Tibial artery (tissue), 4 donors: ENCODE data around the gene PSMG3.
A peak's percentile ranks its signal among the peaks of the same experiment; 100 is the strongest.
"Not testable (repeated sequence)": the region's sequence is repeated elsewhere in the genome, so short reads cannot be mapped to it uniquely, and the experiment has no call there.

ENCODE experiments used
- DNase-seq, 2 donors: peaks; one replicate each; pipeline ENCODE4 v3.0.0-alpha.2; 2019
- H3K27ac ChIP-seq, 2 donors: fragments of 200-600 bp; sonication (generic) in 1 of 2; 1 replicate in 1 of 2; 2 replicates in 1 of 2; pipeline ENCODE4 v1.5.1; 2018 to 2019; ENCODE audit warnings: mild to moderate bottlenecking in 1 of 2
- H3K27me3 ChIP-seq, 2 donors: fragments of 200-600 bp; sonication (generic) in 1 of 2; one replicate each; pipeline versions ENCODE4 v1.5.1 to v1.6.0; 2016 to 2019
- H3K36me3 ChIP-seq, 3 donors: fragments of 200-600 bp; sonication (generic) in 2 of 3; one replicate each; pipeline ENCODE4 v1.5.1; 2016 to 2019; ENCODE audit warnings: mild to moderate bottlenecking in 2 of 3
- H3K4me1 ChIP-seq, 4 donors: fragments of 200-600 bp; sonication (generic) in 2 of 4; 1 replicate in 3 of 4; 2 replicates in 1 of 4; pipeline ENCODE4 v1.5.1; 2016 to 2019
- H3K4me3 ChIP-seq, 2 donors: fragments of 200-600 bp; sonication (generic) in 1 of 2; 1 replicate in 1 of 2; 2 replicates in 1 of 2; pipeline ENCODE4 v1.5.1; 2018 to 2019; ENCODE audit warnings: mild to moderate bottlenecking in 2 of 2
- H3K9me3 ChIP-seq, 3 donors: fragments of 200-600 bp; sonication (generic) in 1 of 3; one replicate each; pipeline ENCODE4 v1.5.1; 2016 to 2019
- intact Hi-C: fragments of 100-400 bp; cut with DNase I; formaldehyde crosslinking; loops from one replicate; pipeline ENCODE4 v1.15.0; 2023; ENCODE audit warnings: low total_unique reads
- TF ChIP-seq, protein P1 (sequence below), 2 experiments: fragments of 200-600 bp in 1 of 2; fragments of 450-650 bp in 1 of 2; IDR thresholded peaks; one replicate each; pipeline ENCODE4 v1.5.1; 2017 to 2019; ENCODE audit warnings: antibody characterized with exemption in 2 of 2, mild to moderate bottlenecking in 1 of 2, moderate library complexity in 1 of 2

Gene PSMG3

DNA sequence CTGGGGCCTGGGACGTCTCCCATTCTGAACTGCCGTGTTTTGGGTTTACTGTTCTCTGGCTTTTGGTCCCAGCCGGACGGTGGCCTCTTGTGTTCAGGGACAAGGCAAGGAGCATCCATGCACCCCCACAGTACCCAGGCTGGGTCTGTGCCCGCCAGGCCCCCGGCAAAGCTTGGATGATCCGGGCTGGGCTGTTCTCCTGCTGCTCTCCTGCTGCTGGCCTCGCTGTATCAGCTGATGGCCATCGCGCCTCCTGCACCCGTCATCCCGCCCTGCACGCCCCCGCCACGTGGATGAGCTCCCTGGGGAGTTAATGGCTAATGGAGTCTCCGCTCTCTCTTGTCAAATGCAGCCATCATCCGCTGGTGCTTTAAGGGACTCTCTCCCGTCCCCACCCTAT, 14.9 kb upstream of the PSMG3 start:
- TF ChIP-seq, protein P1, sequence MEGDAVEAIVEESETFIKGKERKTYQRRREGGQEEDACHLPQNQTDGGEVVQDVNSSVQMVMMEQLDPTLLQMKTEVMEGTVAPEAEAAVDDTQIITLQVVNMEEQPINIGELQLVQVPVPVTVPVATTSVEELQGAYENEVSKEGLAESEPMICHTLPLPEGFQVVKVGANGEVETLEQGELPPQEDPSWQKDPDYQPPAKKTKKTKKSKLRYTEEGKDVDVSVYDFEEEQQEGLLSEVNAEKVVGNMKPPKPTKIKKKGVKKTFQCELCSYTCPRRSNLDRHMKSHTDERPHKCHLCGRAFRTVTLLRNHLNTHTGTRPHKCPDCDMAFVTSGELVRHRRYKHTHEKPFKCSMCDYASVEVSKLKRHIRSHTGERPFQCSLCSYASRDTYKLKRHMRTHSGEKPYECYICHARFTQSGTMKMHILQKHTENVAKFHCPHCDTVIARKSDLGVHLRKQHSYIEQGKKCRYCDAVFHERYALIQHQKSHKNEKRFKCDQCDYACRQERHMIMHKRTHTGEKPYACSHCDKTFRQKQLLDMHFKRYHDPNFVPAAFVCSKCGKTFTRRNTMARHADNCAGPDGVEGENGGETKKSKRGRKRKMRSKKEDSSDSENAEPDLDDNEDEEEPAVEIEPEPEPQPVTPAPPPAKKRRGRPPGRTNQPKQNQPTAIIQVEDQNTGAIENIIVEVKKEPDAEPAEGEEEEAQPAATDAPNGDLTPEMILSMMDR (IDR thresholded peaks at IDR 0.05): no peak
- H3K4me3 ChIP-seq: no peak overlapping the region
- intact Hi-C loops: loop anchor here (10.0 kb wide), 1 partner anchor 130 kb away; no protein-coding TSS in a partner anchor
- peaks cover 0 to 13% (median 10%) of the 10 kb centered on the region in 3 donors for H3K9me3 ChIP-seq
- no peak for DNase-seq
- H3K27ac ChIP-seq: no peak overlapping the region
- peaks cover 0 to 4% (median 0%) of the 10 kb centered on the region in 3 donors for H3K36me3 ChIP-seq
- peaks cover 0 to 2% (median 0%) of the 10 kb centered on the region in 4 donors for H3K4me1 ChIP-seq
- peaks cover 0 to 40% of the 10 kb centered on the region in 2 donors for H3K27me3 ChIP-seq

DNA sequence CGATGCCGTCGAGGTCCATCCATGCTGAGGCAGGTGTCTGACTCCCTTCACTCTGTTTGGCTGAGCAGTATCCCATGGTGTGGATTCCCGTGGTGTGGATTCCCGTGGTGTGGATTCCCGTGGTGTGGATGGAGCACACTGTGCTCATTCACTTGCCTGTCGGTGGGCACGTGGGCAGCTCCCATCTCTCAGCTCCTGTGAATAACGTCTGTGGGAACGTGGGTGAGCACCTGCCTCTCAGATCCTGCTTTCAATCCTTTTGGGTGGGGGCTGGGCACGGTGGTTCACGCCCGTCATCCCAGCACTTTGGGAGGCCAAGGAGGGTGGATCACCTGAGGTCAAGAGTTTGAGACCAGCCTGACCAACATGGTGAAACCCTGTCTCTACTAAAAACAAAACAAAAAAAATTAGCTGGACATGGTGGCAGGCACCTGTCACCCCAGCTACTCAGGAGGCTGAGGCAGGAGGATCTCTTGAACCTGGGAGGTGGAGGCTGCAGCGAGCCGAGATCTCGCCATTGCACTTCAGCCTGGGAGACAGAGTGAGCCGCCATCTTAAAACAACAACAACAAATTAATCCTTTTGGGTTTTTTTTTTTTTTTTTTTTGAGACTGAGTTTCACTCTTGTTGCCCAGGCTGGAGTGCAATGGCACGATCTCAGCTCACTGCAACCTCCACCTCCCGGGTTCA, 13.6 kb upstream of the PSMG3 start:
- DNase-seq, H3K36me3 ChIP-seq, H3K27ac ChIP-seq, H3K4me1 ChIP-seq, H3K9me3 ChIP-seq, H3K4me3 ChIP-seq: not testable (repeated sequence)
- peaks cover 0 to 27% of the 10 kb centered on the region in 2 donors for H3K27me3 ChIP-seq
- intact Hi-C loops: loop anchor here (10.0 kb wide), 1 partner anchor 131 kb away; no protein-coding TSS in a partner anchor

DNA sequence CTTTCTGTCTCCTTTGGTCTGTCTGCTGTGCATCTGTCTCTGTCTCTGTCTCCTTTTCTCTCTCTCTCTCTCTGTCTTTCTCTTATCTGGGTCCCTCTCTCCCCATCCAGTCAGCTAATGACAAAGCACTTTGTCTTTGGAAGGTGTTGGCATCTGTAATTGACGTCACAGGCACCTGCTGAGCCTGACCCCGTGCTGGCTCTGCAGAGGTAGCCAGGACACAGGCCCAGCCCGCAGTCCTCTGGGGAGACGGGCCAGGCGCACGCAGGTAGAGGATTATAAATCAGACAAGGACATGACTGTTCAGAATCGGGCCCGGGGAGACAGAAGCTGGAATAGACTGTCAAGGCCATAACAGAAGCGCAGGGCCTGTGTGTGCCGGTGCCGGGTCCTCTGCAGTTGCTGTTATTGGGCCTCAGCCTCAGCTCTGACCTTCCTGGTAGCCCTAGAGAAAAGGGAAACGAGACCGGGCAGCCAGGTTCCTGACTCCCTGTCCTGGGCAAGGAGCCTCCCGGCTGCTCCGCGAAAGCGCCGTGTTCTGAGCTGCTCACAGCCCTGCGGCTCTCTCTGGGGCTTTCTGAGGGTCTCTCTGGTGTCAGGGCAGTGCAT, 10.7 kb upstream of the PSMG3 start:
- no peak for DNase-seq
- Histone ChIP-seq H3K27ac (no peak overlapping the region), H3K36me3 (peaks cover 0 to 16% (median 0%) of the 10 kb centered on the region in 3 donors), H3K4me3 (no peak overlapping the region), H3K4me1 (peaks cover 0 to 7% (median 0%) of the 10 kb centered on the region in 4 donors), H3K27me3 (peaks cover 0 to 3% of the 10 kb centered on the region in 2 donors), H3K9me3 (no peaks in the 10 kb centered on the region)
- TF ChIP-seq, protein P1 (IDR thresholded peaks at IDR 0.05): no peak
- intact Hi-C loops: loop anchor here (2.0 to 10.0 kb wide), 2 partner anchors 134 to 628 kb away; no protein-coding TSS in a partner anchor

DNA sequence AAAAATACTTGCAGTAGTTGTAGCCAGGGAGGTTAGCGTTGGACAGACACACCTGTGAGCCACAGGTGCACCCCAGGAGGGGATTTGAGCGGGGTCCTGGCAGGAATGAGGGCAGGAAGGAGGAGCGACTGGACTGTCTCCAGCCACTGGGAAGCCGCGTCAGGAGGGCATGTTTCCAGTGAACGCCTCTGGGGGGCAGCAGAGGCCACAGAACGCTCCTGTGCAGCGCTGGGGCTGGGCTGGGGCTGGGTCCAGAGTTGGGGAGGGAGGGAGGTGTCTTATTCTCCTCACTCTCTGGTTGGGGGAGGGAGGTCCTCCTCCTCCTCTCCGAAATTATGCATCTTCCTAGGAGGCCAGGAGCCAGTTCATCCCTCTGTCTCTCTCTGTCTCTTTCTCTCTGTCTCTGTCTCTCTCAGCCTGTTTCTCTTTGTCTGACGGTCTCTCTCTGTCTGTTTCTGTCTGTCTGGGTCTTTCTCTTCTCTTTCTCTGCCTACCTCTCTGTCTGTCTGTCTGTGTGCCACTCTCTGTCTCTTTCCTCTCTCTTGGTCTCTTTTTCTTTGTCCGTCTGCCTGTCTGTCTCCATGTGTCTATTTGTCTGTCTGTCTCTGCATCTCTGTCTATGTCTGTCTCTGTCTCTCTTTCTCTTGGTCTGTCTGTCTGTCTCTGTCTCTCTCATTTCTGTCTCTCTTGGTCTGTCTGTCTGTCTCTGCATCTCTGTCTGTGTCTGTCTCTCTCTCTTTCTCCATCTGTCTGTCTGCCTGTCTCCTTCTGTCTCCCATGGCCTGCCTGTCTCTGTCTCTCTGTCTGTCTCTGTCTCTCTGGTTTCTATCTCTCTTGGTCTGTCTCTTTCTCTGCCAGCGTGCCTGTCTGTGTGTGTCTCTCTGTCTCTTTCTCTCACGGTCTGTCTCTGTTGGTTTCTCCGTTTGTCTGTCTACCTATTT, 9.9 kb upstream of the PSMG3 start:
- Histone ChIP-seq H3K27me3 (no peaks in the 10 kb centered on the region), H3K4me1 (peaks cover 0 to 7% (median 0%) of the 10 kb centered on the region in 4 donors), H3K36me3 (peaks cover 0 to 17% (median 0%) of the 10 kb centered on the region in 3 donors), H3K4me3 (no peak overlapping the region), H3K27ac (no peak overlapping the region), H3K9me3 (no peaks in the 10 kb centered on the region)
- intact Hi-C loops: loop anchor here (2.0 to 10.0 kb wide), 3 partner anchors 135 to 768 kb away; no protein-coding TSS in a partner anchor
- peak; percentile 53 to 80 for DNase-seq
- TF ChIP-seq, protein P1 (IDR thresholded peaks at IDR 0.05): peak; percentile 78 to 82

DNA sequence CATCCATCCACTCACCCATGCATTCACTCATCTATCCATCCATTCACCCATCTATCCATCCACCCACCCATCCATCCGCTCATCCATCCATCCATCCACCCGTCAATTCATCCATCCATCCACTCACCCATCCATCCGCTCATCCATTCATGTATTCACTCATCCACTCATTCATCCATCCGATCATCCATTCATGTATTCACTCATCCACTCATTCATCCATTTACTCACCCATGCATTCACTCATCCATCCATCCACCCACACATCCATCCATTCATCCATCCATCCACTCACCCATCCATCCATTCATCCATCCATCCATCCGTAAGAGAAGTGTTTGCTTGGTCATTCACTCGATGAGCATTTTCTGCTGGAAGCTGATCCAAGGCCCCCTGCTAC, 8.7 kb upstream of the PSMG3 start:
- H3K4me1 ChIP-seq: peaks cover 0 to 7% (median 0%) of the 10 kb centered on the region in 4 donors
- H3K36me3 ChIP-seq: peaks cover 0 to 17% (median 0%) of the 10 kb centered on the region in 3 donors
- no peaks in the 10 kb centered on the region for H3K27me3 ChIP-seq
- intact Hi-C loops: loop anchor here (5.0 kb wide), 1 partner anchor 769 kb away; no protein-coding TSS in a partner anchor
- no peak overlapping the region for H3K27ac ChIP-seq
- no peak overlapping the region for H3K4me3 ChIP-seq
- no peaks in the 10 kb centered on the region for H3K9me3 ChIP-seq
- DNase-seq: no peak
- TF ChIP-seq, protein P1 (IDR thresholded peaks at IDR 0.05): no peak
